Sigmoid colon (tissue), 7 donors: ENCODE results near the gene BAD. TPM values are rescaled to one million over a fixed set of nuclear protein-coding genes. Genes with fewer than 3 reads are reported as not detected.

Experiments used
- DNase-seq: peaks from one replicate; pipeline ENCODE4 v3.0.0-alpha.2; 2019
- H3K27ac ChIP-seq, 4 donors: fragments of 200-600 bp; sonication (generic); one replicate each; pipeline ENCODE4 v1.5.1; 2016 to 2019; ENCODE audit warnings: mild to moderate bottlenecking in 1 of 4
- H3K27me3 ChIP-seq, 3 donors: fragments of 200-600 bp; sonication (generic); one replicate each; pipeline ENCODE4 v1.5.1; 2019; ENCODE audit warnings: mild to moderate bottlenecking in 1 of 3
- H3K36me3 ChIP-seq, 4 donors: fragments of 200-600 bp; sonication (generic); one replicate each; pipeline ENCODE4 v1.5.1; 2016 to 2019
- H3K4me1 ChIP-seq, 4 donors: fragments of 200-600 bp; sonication (generic); one replicate each; pipeline ENCODE4 v1.5.1; 2017 to 2019
- H3K4me3 ChIP-seq, 4 donors: fragments of 200-600 bp; sonication (generic); one replicate each; pipeline ENCODE4 v1.5.1; 2017 to 2019; ENCODE audit warnings: mild to moderate bottlenecking in 2 of 4, moderate library complexity in 1 of 4
- H3K9me3 ChIP-seq, 4 donors: fragments of 200-600 bp in 3 of 4; sonication (generic) in 3 of 4; one replicate each; pipeline versions ENCODE4 v1.5.1 to v1.6.1; 2013 to 2019
- CTCF ChIP-seq, 4 experiments: fragments of 450-650 bp in 3 of 4; fragments of 200-600 bp in 1 of 4; IDR thresholded peaks; one replicate each; pipeline ENCODE4 v1.5.1; 2016 to 2019; ENCODE audit warnings: antibody characterized with exemption in 4 of 4, mild to moderate bottlenecking in 3 of 4, moderate library complexity in 2 of 4
- EP300 ChIP-seq, 4 donors: sonication (generic); formaldehyde crosslinking; IDR thresholded peaks; one replicate each; pipeline ENCODE4 v1.6.1; 2017; ENCODE audit warnings: antibody characterized with exemption in 4 of 4
- POLR2A ChIP-seq, 2 donors: fragments of 450-650 bp; IDR thresholded peaks; one replicate each; pipeline ENCODE4 v1.6.1; 2016; ENCODE audit warnings: antibody characterized with exemption in 2 of 2, mild to moderate bottlenecking in 2 of 2, moderate library complexity in 2 of 2
- POLR2AphosphoS5 ChIP-seq, 4 donors: sonication (generic); formaldehyde crosslinking; IDR thresholded peaks; one replicate each; pipeline ENCODE4 v1.6.1; 2017; ENCODE audit warnings: antibody characterized with exemption in 4 of 4
- WGBS, 2 donors: extraction: QIAGEN DNeasy Blood & Tissue Kit; methylation state at CpG; one replicate each; pipeline ENCODE4 v1.1.7; 2013; 5-methylcytosine and 5-hydroxymethylcytosine counted together
- intact Hi-C: fragments of 100-400 bp; cut with DNase I; formaldehyde crosslinking; loops from one replicate; pipeline ENCODE4 v1.15.1; 2023
- polyA plus RNA-seq, 3 donors: library from polyadenylated mRNA; stranded (reverse); fragments of 200-250 nt; gene quantifications; one replicate each; pipeline ENCODE4 v1.2.3, GENCODE V29; 2013
- total RNA-seq, 4 donors: library from RNA; depleted of rRNA; stranded (reverse); fragments of >200 nt; gene quantifications; one replicate each; pipeline ENCODE4 v1.1.0, GENCODE V29; 2016
- donor health status: healthy with polysubstance abuse.
- donor health status: Bipolar disorder and iron deficiency.
- donor health status: healthy.

Gene BAD
- total and polyA plus RNA-seq, 7 donors = 95.3 to 264 (median 127) TPM

DNA sequence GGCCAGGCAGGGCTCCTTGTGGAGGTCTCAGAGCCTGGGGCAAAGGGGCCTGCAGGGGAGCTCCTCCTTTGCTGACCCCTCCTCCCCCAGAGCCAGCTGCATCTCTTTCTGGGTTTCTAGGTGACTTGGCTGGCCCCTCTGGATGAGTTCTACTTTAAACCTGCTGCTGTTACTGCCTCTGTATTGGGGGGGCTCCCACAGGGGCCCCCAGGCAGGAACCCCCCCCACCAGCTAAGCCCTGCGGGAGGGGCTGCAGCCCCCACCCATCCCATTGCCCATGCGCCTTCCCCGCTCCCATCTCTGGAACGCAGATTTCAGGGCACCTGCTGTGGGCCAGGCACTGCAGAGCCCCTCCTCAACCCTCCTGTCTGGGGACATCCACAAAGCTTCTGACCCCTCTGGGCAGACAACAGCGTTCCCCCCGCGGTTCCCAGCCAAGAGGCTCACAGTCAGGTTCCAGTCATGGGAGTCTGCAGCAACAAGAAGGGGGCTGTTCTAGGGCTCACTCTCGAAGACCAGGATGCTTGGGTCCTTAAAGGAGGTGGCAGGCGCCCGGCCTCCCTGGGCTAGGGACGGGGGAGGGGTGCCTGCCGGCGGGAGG, 34.0 kb downstream of the BAD start:
- Histone ChIP-seq H3K27me3 (no peaks in the 10 kb centered on the region), H3K9me3 (no peaks in the 10 kb centered on the region), H3K27ac (peak overlapping the region; percentile 73 to 85 (median 79)), H3K36me3 (peaks cover 0 to 11% (median 7%) of the 10 kb centered on the region in 4 donors), H3K4me1 (peaks cover 0 to 56% (median 38%) of the 10 kb centered on the region in 4 donors), H3K4me3 (peak overlapping the region; percentile 37 to 93 (median 76))
- intact Hi-C loops = no loop called here
- DNase-seq = no peak
- WGBS, 2 donors = 22 to 25% methylated on average over 13 of the region's 13 CpGs
- TF ChIP-seq POLR2A (IDR thresholded peaks at IDR 0.05) (no peak), CTCF (IDR thresholded peaks at IDR 0.05) (no peak), POLR2AphosphoS5 (IDR thresholded peaks at IDR 0.05) (no peak), EP300 (IDR thresholded peaks at IDR 0.05) (no peak)

DNA sequence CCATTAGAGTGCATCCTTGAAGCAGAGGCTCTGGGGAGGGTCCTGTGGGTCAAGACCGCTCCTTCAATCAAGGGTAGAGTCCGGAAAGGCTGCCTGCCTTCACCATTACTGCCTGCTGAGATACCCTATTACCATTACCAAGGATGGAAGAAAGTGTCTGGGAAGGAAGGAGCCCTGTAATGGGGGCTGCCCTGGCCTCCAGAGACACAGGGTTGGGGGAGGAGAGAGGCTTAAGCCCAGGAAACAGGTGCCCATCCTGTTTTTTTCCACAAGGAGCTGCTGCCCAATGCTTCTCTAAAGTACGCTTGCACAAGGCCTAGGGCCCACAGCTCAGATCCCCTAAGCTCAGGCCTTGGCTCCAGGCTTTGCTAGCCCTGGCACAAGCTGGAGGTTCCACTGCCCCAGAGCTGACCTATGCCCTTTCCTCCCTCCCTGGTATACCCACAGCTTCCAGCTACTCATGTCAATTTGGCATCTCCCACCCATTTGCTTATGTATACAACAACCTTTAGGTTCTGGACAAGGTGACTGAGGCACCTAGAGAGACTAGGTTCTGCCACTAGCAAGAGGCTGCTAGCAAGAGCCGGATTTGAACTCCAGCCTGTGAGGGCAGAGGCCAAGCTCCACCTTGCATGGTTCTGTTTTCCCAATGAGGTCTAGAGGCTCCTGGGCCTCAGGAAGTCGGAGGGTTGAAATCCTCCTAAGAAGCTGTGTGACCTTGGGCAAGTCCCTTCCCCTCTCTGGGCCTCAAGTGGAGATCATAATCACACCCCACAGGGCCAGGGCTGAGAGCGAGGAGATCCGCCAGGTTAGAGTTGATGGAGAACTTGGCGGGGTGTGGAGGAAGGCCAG, 34.7 kb downstream of the BAD start:
- no peaks in the 10 kb centered on the region for H3K9me3 ChIP-seq
- H3K36me3 ChIP-seq = peaks cover 0 to 5% (median 2%) of the 10 kb centered on the region in 4 donors
- intact Hi-C loops = loop anchor here (5.0 kb wide), 1 partner anchor 53 kb away; the partner anchor contains the start of gene CATSPERZ
- no peak overlapping the region for H3K27ac ChIP-seq
- TF ChIP-seq POLR2AphosphoS5 (IDR thresholded peaks at IDR 0.05) = no peak
- no peak for TF ChIP-seq EP300 (IDR thresholded peaks at IDR 0.05)
- no peak for TF ChIP-seq CTCF (IDR thresholded peaks at IDR 0.05)
- no peak for TF ChIP-seq POLR2A (IDR thresholded peaks at IDR 0.05)
- DNase-seq = no peak
- H3K4me1 ChIP-seq = peaks cover 0 to 63% (median 45%) of the 10 kb centered on the region in 4 donors
- H3K4me3 ChIP-seq = no peak overlapping the region
- no peaks in the 10 kb centered on the region for H3K27me3 ChIP-seq
- 88 to 89% methylated on average over 8 of the region's 8 CpGs for WGBS, 2 donors

- intact Hi-C loops = loop anchor here (5.0 kb wide), 1 partner anchor 53 kb away; the partner anchor contains the start of gene CATSPERZ
- 93 to 94% methylated on average over 4 of the region's 4 CpGs for WGBS, 2 donors
These were observed 35.4 kb downstream of the BAD start for GRCh38 chr11:64249038-64249437.

DNA sequence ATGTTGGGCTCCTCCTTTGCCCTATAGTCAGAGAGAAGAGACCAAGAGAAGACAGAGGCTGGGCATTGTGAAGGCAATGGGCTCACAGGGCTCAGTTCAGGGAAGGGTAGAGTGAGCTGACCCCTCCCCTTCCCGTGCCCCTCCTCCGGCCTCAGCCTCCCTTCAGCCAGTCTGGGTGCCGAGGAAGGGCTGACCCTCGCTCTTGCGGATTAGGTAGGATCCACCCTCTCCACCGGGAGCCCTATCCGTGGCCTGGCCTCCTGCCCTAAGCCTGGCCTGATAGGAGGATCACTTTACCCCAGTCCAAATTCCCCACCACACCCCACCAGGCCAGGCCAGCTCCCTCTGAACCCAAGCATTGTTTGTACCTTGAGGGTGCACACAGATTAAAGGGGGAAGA, 35.9 kb downstream of the BAD start:
- Histone ChIP-seq H3K4me3 (no peak overlapping the region), H3K9me3 (no peaks in the 10 kb centered on the region), H3K4me1 (peaks cover 0 to 69% (median 46%) of the 10 kb centered on the region in 4 donors), H3K27me3 (no peaks in the 10 kb centered on the region), H3K27ac (no peak overlapping the region), H3K36me3 (peaks cover 0 to 7% (median 2%) of the 10 kb centered on the region in 4 donors)
- WGBS, 2 donors = 76 to 87% methylated on average over 7 of the region's 7 CpGs
- no peak for DNase-seq
- TF ChIP-seq CTCF (IDR thresholded peaks at IDR 0.05) = no peak
- no peak for TF ChIP-seq EP300 (IDR thresholded peaks at IDR 0.05)
- no peak for TF ChIP-seq POLR2AphosphoS5 (IDR thresholded peaks at IDR 0.05)
- TF ChIP-seq POLR2A (IDR thresholded peaks at IDR 0.05) = no peak
- intact Hi-C loops = loop anchor here (5.0 kb wide), 1 partner anchor 54 kb away; the partner anchor contains the start of gene CATSPERZ

More at GRCh38 chr11:64249038-64249437, 35.4 kb downstream of the BAD start:
- Histone ChIP-seq H3K27ac (no peak overlapping the region), H3K4me1 (peaks cover 0 to 68% (median 46%) of the 10 kb centered on the region in 4 donors), H3K4me3 (no peak overlapping the region), H3K27me3 (no peaks in the 10 kb centered on the region), H3K36me3 (peaks cover 0 to 2% (median 0%) of the 10 kb centered on the region in 4 donors), H3K9me3 (no peaks in the 10 kb centered on the region)
- TF ChIP-seq CTCF (IDR thresholded peaks at IDR 0.05) = no peak
- TF ChIP-seq POLR2AphosphoS5 (IDR thresholded peaks at IDR 0.05) = no peak
- no peak for TF ChIP-seq EP300 (IDR thresholded peaks at IDR 0.05)
- TF ChIP-seq POLR2A (IDR thresholded peaks at IDR 0.05) = no peak
- no peak for DNase-seq
